WI38 (cell line): ENCODE measurements around the gene POLR1H.
"Not testable (repeated sequence)": the region's sequence is repeated elsewhere in the genome, so short reads cannot be mapped to it uniquely, and the experiment has no call there.

Experiments
- H3K4me3 ChIP-seq: 2 replicates; pipeline ENCODE4 v1.5.1; 2011; ENCODE audit warnings: low read depth, mild to moderate bottlenecking, control low read depth, low read length
- CTCF ChIP-seq: IDR thresholded peaks from 2 replicates; pipeline ENCODE4 v1.5.1; 2012; ENCODE audit warnings: low read depth, mild to moderate bottlenecking, control low read depth, low read length

POLR1H gene

GRCh38 chr6:30061092-30061857, at the start of gene POLR1H:
TSS of gene POLR1H (plus strand) at chr6:30061265. CDS start at chr6:30061525, 260 bp downstream.
- H3K4me3 ChIP-seq, result peak within 1 kb of the TSS; percentile 87
- TF ChIP-seq CTCF, result no peak

DNA sequence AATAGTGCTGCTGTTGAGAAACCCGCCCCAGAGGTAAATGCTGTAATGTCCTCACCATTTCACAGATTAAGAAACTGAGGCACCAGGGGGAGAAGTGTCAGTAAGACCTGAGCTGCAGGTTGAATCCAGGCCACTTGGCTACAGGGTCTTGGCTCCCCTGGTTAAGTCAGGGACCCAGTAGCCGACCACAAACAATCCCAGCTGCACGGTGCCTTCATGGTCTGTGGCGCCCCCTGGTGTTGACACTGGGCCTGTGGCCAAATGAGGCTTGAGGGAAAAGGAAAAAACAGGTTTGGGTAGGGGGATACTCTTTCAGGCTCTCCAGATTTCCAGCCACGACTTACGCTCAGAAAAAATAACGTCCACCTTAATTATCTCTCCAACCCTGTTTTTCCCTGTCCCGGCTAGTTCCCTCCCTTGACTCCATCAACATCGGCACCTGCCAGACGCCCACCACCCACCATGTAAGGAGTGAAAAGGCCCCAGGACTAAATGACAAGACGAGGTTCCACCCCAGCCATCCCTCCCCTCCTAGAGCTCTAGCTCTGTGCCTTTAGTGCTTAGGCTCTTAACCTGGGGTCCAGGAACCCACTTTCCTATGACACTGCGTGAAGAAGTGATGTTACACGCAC, 47.7 kb upstream of the POLR1H start:
- no peak overlapping the region for H3K4me3 ChIP-seq
- TF ChIP-seq CTCF, result peak; percentile 85

DNA sequence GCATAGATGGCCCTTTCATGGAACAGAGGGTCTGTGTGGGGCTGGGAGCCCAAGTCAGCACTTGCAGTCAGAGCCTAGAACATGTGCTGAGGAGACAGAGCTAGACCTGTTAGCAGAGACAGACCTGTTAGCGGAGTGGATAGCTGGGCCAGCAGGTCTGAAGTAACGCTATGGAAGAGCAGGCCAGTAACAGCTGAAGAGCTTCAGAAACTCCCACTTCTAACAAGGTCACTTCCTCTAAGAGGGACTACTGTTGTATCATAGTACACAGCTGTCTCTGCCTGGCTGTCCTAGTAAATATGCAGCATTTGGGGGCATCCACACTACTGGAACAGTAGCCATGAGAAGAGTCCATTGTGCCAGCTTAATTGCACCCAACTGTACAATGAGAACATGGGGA, 41.2 kb upstream of the POLR1H start:
- no peak for TF ChIP-seq CTCF
- no peak overlapping the region for H3K4me3 ChIP-seq

- no peak for TF ChIP-seq CTCF
- H3K4me3 ChIP-seq, result no peak overlapping the region
These were observed 40.4 kb upstream of the POLR1H start for GRCh38 chr6:30020626-30021025.

GRCh38 chr6:30022189-30022588, 38.9 kb upstream of the POLR1H start:
- H3K4me3 ChIP-seq, result no peak overlapping the region
- no peak for TF ChIP-seq CTCF

DNA sequence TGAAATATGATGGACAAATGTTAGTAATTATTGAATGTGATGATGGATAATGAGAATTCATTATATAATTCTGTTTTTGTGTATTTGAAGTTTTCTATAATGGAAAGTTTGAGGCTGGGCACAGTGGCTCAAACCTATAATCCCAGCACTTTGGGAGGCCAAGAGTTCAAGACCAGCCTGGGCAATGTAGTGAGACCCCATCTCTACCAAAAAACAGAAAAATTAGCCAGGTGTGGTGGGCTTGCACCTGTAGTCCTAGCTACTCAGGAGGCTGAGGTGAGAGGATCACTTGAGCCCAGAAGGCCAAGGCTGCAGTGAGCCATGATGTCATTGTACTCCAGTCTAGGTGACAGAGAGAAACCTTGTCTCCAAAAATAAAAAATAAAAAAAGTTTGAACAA, 38.4 kb upstream of the POLR1H start:
- H3K4me3 ChIP-seq, result not testable (repeated sequence)

DNA sequence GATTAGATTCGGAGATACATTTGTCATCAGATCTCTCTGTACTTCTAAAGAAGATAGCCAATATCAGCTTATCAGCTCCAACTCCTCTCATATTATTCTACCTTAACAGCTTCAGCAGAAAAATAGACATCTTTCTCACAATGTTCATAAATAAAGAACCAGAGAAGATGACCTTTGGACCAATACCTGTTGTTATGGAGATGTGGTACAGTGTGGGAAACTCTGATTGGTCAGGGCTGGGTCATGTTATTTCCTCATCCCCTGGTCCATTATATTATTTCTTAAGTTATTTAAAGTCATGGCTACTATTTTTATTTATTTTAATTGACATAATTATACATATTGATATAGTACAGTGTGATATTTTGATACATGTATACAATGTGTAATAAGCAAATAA, 35.9 kb upstream of the POLR1H start:
- no peak for TF ChIP-seq CTCF
- no peak overlapping the region for H3K4me3 ChIP-seq
